T-helper 2 cell treated with Interferon-gamma antibody and Interleukin-4, amounts not matched to agents 100 ng/mL and 5 ng/mL, for 36 hours (primary cell): Measurements from ENCODE around the gene CRTC3. TPM values are rescaled to one million over a fixed set of nuclear protein-coding genes. Genes with fewer than 3 reads are reported as not detected.
"Not testable (repeated sequence)": the region's sequence is repeated elsewhere in the genome, so short reads cannot be mapped to it uniquely, and the experiment has no call there.

ENCODE experiments used
- intact Hi-C: fragments of 100-400 bp; cut with micrococcal nuclease; formaldehyde crosslinking; loops from one replicate; pipeline ENCODE4 v1.15.1; 2023
- total RNA-seq: library from RNA; stranded (reverse); gene quantifications from 2 replicates; pipeline ENCODE4 v1.2.3, GENCODE V29; 2022

The CRTC3 gene
- total RNA-seq, 1 donor from 2014 or later: 106 TPM

DNA sequence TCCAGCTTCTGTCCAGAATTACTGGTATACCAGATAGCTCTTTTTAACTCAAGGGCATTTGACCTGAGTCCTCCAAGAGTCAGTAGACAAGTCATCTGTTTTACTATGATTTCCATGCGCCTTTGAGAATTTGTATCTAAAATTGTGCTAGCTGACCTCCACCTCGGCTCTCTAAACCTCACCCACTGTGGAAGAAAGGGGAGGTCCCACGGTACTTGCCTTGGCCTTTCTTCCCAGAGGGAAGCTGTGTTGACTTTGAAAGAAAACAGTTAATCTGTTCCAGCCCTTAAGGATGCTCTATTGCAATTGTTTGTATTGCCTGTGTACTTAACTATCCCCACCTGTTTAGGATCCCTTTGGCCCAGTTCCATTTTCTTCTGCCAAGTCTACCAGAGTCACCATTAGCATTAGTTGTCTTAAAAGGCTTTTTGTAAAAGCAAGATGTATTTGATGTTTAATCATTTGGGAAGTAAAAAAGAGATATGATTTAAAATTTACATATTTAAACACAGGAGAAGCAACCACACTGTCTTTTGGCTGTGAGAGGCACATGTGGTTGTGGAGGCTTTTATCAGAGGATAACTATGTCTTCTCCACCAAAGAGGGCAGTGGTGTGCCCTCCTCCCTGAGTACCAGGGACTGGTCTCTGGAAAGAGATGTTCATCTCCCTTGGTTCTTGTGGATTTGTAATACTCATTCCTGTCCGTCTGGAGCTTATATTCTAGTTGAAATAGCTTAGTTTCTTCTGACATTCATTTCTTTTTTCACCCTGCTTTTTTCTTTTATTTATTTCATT is 88.8 kb downstream of the CRTC3 start:
- intact Hi-C loops: loop anchor here (10.0 kb wide), 1 partner anchor 314 kb away; no protein-coding TSS in a partner anchor

DNA sequence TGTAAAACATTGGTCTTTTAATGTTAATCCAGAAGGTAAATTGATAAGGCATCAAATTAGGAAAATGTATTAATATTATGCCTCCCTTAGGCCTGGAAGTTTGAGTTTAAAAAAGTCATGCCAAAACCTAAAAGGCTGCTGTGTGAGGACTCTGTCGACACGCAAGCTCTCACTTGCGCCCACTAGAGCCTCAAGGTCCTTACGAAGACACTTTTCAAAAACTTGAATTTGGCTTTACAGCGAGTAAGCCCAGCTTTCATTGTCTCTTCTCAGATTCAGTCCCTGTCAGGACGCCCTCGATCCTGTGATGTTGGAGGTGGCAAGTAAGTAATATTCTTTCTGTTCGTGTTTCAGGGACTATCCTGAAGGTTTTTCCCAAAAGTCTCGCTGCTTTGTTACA is 89.7 kb downstream of the CRTC3 start:
- intact Hi-C loops: loop anchor here (10.0 kb wide), 1 partner anchor 315 kb away; no protein-coding TSS in a partner anchor

DNA sequence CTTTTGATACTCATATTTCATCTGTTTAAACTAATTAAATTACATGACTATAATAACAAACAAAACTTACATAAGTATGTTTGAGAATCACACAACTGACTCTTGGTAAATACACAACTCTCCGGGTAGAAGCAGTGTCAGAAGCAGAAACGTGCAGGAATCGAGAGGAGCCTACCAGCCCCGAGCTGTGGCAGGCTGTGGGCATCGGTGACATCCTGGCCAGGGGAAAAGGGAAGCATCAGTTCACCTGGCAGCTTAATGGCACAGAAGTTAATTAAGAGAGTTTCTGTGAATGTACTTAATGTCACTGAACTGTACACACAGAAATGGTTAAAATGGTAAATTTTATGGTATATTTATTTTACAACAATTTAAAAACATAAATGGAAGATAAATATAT is 90.2 kb downstream of the CRTC3 start:
- intact Hi-C loops: loop anchor here (10.0 kb wide), 1 partner anchor 315 kb away; no protein-coding TSS in a partner anchor

DNA sequence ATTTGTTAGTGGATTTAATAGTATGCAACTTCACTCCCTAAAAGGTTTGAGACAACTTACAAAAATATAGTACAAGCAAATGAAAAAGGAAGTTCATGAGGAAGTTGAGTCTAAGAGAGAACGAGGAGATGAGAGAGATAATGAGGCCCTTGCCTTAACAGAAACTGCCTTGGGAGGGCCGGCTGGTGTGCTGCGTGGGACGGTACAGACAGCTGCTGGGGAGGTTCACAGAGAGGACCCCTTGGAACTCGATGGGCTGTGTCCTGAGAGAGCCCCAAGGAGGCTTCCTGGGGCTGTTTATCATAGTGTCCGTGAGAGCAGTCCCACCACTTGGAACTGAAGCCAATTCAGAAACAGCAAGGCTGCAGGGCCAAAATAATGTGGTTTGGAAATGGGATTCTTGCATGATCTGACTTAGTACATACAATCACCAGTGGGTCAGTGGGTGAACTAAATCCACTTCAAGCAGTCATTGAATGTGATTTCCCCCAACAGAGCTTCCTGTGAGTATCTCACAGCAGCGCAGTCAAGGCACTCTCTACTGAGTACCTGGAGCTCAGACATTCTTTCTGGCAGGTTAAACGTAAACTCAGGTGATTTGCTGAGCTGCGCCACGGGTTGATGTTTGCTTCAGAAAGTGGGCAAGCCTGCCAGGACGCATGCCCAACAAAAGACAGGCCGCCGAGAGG is 90.8 kb downstream of the CRTC3 start:
- intact Hi-C loops: no loop called here

DNA sequence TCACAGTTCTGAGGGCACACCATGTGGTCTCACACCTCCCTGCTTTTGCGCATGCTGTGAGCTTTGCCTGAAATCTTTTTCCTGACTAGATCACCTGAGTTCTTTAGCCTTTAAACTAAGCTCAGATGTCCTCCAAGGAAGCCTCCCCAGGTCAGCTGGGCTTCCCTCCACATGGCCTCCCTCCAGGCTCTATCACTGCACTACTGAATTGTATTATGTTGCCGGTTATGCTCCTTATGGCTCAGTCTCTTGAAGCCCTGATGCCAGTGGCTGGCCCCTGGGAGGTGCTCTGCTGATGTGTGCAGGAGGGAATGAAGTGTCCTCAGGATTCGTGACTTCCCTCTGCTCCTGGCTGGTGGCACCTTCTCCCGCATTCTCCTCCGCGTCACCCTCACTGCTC is 94.1 kb downstream of the CRTC3 start:
- intact Hi-C loops: no loop called here

DNA sequence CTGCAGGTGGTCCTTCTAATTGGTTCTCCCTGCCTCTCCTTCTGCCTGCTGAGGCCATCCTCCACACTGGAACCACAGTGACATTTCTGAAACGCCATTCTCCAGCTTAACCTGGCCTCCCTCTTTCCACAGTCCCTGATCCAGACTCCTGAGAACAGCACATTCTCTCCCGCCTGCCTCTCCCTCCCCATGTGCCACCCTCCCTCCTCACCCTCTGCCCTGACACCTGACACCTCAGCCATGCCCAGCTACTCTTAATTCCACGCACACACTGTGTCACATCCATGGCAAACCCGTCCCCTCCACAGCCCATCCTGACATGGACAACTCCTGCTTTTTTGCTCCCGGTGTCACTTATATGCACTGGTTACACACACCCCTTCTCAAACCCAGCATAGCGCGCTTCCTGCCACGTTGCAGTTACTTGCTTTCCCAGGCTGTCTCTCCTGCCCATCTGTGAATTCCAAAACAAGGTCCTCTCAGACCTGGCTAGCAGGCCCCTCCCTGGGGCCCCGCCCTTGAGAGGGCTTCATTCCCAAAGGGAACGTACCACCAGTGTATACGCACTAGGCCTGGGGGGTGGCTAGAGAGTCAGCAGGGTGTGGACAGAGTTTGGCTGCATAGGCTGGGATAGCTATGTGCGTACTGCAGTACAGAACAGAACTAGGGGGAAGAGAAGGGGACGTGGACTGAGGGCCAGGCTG is 94.7 kb downstream of the CRTC3 start:
- intact Hi-C loops: no loop called here

DNA sequence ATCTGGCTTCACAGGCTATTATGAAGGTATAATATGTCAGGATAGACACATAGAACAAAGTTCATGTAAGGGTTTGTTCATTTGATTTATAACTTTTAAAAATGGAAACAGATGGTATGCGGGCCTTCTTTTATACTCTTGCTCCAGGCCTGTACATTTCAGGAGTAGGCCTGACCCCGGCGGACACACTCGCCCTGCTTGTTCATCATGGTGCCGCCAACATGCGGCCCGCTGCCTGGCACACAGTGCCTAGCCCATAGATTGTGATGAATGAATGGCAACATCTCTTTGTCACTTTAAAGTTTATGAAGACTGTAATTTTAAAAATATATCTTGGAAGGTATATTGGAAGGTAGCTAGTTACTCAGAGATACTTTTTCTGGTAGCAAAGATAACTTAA is 95.3 kb downstream of the CRTC3 start:
- intact Hi-C loops: no loop called here

DNA sequence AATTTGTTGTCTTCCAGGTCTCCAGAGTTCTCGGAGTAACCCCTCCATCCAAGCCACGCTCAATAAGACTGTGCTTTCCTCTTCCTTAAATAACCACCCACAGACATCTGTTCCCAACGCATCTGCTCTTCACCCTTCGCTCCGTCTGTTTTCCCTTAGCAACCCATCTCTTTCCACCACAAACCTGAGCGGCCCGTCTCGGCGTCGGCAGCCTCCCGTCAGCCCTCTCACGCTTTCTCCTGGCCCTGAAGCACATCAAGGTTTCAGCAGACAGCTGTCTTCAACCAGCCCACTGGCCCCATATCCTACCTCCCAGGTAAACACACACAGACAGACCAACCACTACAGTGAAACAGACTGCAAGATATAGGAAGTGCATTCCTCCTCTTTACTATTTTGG is 99.5 kb downstream of the CRTC3 start:
- intact Hi-C loops: no loop called here

DNA sequence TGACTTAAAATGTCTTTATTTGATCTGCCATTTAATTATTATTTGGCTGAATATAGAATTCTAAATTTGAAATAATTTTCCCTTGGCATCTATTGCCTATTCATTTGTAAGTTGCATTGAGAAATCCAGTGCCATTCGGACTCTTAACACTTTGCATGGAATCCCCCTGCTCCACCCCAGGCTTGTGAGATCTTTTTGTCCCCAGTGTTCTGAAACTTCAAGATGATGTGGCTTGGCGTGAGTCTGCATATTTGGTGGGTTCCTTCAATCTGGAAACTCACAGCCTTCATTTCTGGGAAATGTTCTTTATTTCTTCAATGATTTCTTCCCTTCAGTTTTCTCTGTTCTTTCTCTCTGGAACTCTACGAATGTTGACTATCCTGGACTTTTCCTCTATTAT is 103.6 kb downstream of the CRTC3 start:
- intact Hi-C loops: no loop called here

DNA sequence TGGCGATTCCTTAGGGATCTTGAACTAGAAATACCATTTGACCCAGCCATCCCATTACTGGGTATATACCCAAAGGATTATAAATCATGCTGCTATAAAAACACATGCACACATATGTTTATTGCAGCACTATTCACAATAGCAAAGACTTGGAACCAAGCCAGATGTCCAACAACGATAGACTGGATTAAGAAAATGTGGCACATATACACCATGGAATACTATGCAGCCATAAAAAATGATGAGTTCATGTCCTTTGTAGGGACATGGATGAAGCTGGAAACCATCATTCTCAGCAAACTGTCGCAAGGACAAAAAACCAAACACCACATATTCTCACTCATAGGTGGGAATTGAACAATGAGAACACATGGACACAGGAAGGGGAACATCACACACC is 107.3 kb downstream of the CRTC3 start:
- intact Hi-C loops: not testable (repeated sequence)

DNA sequence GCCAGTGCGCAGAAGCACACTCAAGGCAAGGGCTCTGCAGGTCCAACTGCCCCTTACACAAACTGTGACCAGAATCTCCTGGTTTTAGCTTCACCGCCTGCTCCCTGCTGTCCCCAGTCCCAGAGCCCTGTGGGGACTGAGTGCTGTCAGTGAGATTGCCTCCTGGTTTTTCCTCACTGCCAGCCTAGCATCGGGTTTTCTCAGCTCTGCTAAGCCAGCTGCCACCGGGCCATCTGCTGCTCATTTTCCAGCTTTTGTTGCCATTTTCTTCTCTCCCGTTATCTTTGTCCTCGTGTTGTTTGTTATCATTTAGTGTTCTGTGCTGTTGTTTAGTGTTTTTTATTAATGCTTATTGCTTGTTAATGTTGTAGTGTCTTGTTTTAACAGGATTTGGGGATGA is 108.0 kb downstream of the CRTC3 start:
- intact Hi-C loops: no loop called here

DNA sequence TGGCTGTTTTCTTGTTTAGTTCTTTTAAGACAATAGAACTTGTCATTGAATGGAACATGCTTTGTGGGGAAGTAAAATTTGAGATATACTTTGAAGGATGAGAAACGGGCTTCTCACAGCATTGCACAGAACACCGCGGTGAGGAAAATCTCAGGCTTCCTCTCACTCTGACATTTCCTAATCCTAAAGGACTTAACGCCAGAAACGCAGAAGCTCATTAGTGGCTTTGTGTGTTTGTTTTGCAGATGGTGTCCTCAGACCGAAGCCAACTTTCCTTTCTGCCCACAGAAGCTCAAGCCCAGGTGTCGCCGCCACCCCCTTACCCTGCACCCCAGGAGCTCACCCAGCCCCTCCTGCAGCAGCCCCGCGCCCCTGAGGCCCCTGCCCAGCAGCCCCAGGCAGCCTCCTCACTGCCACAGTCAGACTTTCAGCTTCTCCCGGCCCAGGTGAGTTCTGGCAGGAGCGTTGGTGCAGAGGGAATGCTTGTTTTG is 108.5 kb downstream of the CRTC3 start:
- intact Hi-C loops: no loop called here

DNA sequence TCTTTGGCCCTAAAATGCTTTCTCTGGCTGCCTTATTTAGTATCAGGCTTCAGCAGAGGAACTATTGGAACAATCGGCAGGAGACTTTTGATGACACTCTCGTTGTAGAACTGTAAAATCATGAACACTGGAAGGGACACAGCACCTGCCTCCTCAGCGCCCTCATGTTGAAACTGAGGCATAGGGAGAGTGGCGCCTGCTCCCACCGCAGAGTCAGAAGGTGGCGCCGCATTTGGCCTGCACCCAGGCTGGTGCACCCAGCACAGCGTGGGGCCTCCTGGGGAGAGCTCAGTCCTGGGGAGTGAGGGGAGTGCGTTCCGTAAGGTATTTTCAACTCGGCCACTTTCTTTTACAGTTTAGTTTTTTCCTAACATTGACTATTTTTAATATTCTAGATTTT is 109.2 kb downstream of the CRTC3 start:
- intact Hi-C loops: no loop called here

DNA sequence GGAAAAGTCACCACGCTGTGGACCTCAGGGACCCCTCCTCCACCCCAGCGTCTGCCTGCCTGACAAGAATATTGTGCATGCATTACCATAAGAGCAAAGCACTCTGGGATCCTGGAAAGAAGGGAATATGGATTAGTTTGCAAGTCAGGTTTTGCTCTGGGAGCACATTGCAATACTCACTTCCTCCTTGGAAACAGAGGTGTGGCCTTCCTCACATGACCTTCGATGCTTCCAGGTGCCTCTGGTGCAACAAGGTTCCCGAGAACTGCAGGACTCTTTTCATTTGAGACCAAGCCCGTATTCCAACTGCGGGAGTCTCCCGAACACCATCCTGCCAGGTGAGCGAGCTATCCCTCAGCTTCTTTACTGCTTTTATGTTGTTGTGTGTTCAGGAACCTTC is 111.1 kb downstream of the CRTC3 start:
- intact Hi-C loops: loop anchor here (10.0 kb wide), 1 partner anchor 294 kb away; the partner anchor contains the start of genes HDDC3 and UNC45A

DNA sequence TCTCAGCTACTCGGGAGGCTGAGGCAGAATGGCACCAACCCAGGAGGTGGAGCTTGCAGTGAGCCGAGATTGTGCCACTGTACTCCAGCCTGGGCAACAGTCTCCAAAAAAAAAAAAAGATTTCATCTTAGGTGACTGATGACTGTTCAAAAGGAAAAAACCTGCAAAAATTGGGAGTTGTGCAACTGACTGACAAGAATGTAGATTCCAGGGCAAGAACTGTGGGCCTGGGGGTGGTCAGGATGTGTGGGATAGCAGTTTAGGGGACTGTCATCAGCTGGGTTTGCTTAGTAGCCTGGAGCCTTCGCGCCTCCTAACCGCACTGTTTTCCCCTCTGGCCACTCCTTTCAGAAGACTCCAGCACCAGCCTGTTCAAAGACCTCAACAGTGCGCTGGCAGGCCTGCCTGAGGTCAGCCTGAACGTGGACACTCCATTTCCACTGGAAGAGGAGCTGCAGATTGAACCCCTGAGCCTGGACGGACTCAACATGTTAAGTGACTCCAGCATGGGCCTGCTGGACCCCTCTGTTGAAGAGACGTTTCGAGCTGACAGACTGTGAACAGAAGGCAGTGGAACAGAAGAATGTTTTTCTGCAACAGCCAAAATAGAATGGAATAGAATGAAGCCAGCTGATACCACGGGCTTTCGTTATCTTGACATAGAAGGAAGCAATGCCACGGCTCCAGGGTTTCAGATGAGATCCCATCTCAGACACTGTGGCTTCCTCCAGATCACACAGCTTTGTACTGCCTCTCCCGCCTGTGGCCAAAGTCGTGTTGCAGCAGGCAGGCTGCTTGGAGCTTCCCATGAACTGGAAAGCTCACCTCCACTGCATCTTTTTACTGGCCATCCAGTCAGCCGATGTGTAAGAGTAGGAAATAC is 112.1 kb downstream of the CRTC3 start:
- intact Hi-C loops: loop anchor here (10.0 kb wide), 1 partner anchor 293 kb away; the partner anchor contains the start of genes HDDC3 and UNC45A

DNA sequence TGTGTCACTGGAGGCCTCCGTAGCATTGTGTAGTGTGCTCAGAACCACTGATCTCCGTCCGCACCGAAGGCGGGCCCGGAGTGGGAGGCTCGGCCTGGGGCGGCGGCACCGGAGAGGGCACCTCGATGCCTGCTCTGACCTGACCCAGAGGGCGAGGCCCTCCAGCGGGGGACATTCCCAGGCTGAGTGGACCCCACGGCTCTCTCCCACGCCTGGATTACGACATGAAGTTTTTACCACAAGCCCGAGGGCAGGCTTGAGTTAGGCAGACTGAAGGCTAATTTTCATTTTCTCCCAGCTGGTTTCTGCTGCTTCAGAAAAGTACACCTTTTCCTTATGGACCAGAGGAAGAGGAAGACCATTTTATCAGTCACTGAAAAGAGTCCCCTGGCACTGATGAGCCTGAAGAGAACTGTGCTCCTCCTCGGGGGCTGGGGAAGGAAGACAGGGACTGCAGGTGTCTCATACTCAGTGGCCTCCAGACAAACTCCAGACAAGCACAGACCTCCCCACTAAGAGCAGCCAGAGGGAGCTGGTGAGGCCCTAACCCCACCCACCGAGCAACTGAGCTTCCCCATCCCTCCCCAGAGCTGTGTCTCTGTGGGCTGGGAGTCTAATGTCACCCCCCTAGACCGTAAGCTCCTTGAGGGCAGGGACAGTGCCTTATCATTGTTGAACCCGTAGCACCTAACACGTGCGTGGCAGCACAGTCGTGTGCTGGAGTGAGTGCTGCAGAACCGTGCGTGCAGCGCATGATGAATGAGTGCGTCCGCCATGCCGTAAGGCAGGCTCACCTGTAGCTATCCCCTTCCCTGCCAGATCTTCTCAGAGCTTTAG is 113.0 kb downstream of the CRTC3 start:
- intact Hi-C loops: loop anchor here (10.0 kb wide), 1 partner anchor 292 kb away; the partner anchor contains the start of genes HDDC3 and UNC45A

DNA sequence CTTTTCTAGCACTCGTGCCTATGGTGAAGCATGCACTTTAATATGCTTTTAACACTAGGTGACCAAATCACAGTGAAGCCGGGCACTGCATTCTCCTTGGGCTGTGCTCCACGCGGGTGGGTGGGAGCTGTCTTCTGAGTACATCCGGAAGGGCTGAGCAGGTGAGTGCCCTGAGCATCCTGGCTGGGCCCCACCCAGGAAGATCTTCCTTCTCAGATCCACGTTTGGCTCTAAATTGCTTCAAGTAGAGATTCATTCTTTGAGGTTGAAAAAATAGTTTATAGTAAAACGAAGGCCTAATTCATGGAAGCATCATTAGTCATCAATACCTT is 113.5 kb downstream of the CRTC3 start:
- intact Hi-C loops: loop anchor here (10.0 kb wide), 1 partner anchor 292 kb away; the partner anchor contains the start of genes HDDC3 and UNC45A

DNA sequence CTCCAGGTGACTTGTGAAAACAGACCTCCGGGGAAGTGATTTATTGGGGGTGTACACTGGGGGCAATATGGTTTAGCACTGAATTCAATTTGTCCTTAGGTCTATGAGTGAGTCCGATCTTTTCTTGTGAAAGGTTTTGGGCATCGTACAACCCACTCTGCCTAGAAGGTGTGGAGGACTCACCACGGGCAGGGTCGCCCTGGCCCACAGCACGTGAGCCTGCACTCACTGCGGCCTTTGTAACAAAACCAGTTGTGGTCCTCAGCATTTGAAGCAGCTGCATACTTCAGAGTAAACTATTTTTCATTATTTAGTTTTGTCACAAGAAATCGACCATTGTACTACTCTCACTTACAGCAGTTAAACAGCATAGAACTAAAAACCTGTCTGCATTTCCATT is 114.8 kb downstream of the CRTC3 start:
- intact Hi-C loops: loop anchor here (10.0 kb wide), 1 partner anchor 290 kb away; the partner anchor contains the start of genes HDDC3 and UNC45A

DNA sequence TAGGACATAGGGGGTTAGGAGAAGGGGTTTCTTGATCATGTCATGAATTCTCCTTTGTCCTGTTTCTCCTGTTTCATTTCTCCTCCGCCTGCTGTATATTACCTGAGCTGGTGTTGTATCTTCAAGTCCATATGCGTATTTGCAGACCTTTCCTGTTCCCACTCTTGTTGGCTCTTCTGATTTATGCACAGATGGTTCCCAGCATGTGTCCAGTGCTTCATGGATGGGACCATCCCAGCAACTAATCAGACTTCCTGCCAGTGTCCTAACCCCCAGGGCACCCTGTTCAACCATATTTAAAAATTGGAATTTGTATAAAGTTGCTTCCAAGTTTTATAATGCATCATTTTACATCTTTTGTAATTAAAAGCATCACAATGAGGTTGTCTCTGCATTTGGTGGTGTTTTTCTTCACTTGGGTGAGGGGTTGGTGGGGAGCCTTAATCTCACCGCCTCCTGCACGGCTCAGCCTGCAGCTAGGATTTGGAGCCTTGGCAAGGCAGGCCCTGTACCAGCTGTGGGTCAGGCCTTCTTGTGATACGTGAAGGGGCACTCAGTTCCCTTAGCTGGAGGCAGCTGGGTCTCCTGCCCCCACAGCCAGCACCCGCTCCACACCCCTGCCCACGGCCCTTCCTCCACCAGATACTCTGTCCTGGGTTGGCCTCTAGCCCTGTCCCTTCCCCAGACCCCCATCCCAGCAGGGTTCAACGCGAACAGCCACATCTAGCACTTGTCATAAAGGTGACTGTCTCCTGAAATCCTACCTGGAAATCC is 115.4 kb downstream of the CRTC3 start:
- intact Hi-C loops: loop anchor here (10.0 kb wide), 1 partner anchor 290 kb away; the partner anchor contains the start of genes HDDC3 and UNC45A
